WTC11 (cell line): ENCODE data around the gene SAG. TPM values are rescaled to one million over a fixed set of nuclear protein-coding genes. Genes with fewer than 3 reads are reported as not detected.

Experiments used
- ATAC-seq: fragments of 200-7000 bp; cut with Tn5 transposase; 2 replicates; pipeline ENCODE4 v1.10.0; 2021; ENCODE audit warnings: mild to moderate bottlenecking, moderate library complexity
- CTCF ChIA-PET: fragments of 300-600 bp; sonication (Branson Sonifier 250); formaldehyde crosslinking; loops from one replicate; lab custom pipeline; 2021; ENCODE audit warnings: antibody characterized with exemption; lab: Charles Lee
- POLR2A ChIA-PET: fragments of 350-600 bp; sonication (Branson Sonifier 250); formaldehyde crosslinking; loops from one replicate; lab custom pipeline; 2021; ENCODE audit warnings: antibody characterized with exemption; lab: Charles Lee
- DNase-seq: peaks from one replicate; pipeline ENCODE4 v3.0.0; 2021; ENCODE audit warnings: low spot score
- H3K27ac Mint-ChIP-seq: 2 replicates; pipeline ENCODE4 v1.8.0; 2021; ENCODE audit warnings: mixed read lengths
- H3K27me3 Mint-ChIP-seq: 2 replicates; pipeline ENCODE4 v1.8.0; 2021; ENCODE audit warnings: low read depth, mild to moderate bottlenecking, moderate library complexity, mixed read lengths
- H3K36me3 Mint-ChIP-seq: 2 replicates; pipeline ENCODE4 v1.8.0; 2021; ENCODE audit warnings: mixed read lengths
- H3K4me1 Mint-ChIP-seq: 2 replicates; pipeline ENCODE4 v1.8.0; 2022; ENCODE audit warnings: mixed read lengths
- H3K4me3 Mint-ChIP-seq: 2 replicates; pipeline ENCODE4 v1.8.0; 2021; ENCODE audit warnings: mild to moderate bottlenecking, moderate library complexity, mixed read lengths
- H3K9me3 Mint-ChIP-seq: 2 replicates; pipeline ENCODE4 v1.8.0; 2021; ENCODE audit warnings: mixed read lengths
- ATF2 ChIP-seq: sonication (generic); formaldehyde crosslinking; IDR thresholded peaks from 2 replicates; pipeline ENCODE4 v1.8.1; 2022; ENCODE audit warnings: low read depth, missing genetic modification reagents, borderline replicate concordance
- EMX1 ChIP-seq: fragments of 250-450 bp; sonication (Bioruptor Pico); IDR thresholded peaks from 2 replicates; pipeline ENCODE4 v1.8.0; 2021; ENCODE audit warnings: mild to moderate bottlenecking
- FOXK1 ChIP-seq: sonication (generic); formaldehyde crosslinking; IDR thresholded peaks from 2 replicates; pipeline ENCODE4 v1.8.0; 2022; ENCODE audit warnings: mild to moderate bottlenecking, moderate library complexity, missing genetic modification reagents
- GABPB1 ChIP-seq: sonication (generic); formaldehyde crosslinking; IDR thresholded peaks from 2 replicates; pipeline ENCODE4 v1.8.1; 2023; ENCODE audit warnings: mild to moderate bottlenecking, missing genetic modification reagents
- IRF2 ChIP-seq: sonication (generic); formaldehyde crosslinking; IDR thresholded peaks from 2 replicates; pipeline ENCODE4 v1.8.0; 2022; ENCODE audit warnings: low read depth, missing genetic modification reagents, borderline replicate concordance
- JUN ChIP-seq: sonication (generic); formaldehyde crosslinking; IDR thresholded peaks from 2 replicates; pipeline ENCODE4 v1.8.0; 2023; ENCODE audit warnings: mild to moderate bottlenecking, missing genetic modification reagents
- MYBL2 ChIP-seq: sonication (generic); formaldehyde crosslinking; IDR thresholded peaks from 2 replicates; pipeline ENCODE4 v1.8.1; 2023; ENCODE audit warnings: mild to moderate bottlenecking, moderate library complexity, missing genetic modification reagents
- NR2C2 ChIP-seq: sonication (generic); formaldehyde crosslinking; IDR thresholded peaks from 2 replicates; pipeline ENCODE4 v1.8.0; 2022; ENCODE audit warnings: mild to moderate bottlenecking, missing genetic modification reagents
- SMAD4 ChIP-seq: sonication (generic); formaldehyde crosslinking; IDR thresholded peaks from 2 replicates; pipeline ENCODE4 v1.8.0; 2022; ENCODE audit warnings: mild to moderate bottlenecking, missing genetic modification reagents
- SP1 ChIP-seq: sonication (generic); formaldehyde crosslinking; conservative IDR thresholded peaks from 2 replicates; pipeline ENCODE4 v1.8.1; 2022; ENCODE audit warnings: missing genetic modification reagents
- TEAD1 ChIP-seq: sonication (generic); formaldehyde crosslinking; IDR thresholded peaks from 2 replicates; pipeline ENCODE4 v1.8.0; 2022; ENCODE audit warnings: mild to moderate bottlenecking, missing genetic modification reagents
- ZMAT4 ChIP-seq: fragments of 250-450 bp; sonication (Bioruptor Pico); IDR thresholded peaks from 2 replicates; pipeline ENCODE4 v1.9.0; 2021; ENCODE audit warnings: mild to moderate bottlenecking
- ZNF121 ChIP-seq: sonication (generic); formaldehyde crosslinking; IDR thresholded peaks from 2 replicates; pipeline ENCODE4 v1.8.0; 2023; ENCODE audit warnings: missing genetic modification reagents
- ZNF219 ChIP-seq: sonication (generic); formaldehyde crosslinking; IDR thresholded peaks from 2 replicates; pipeline ENCODE4 v1.8.0; 2023; ENCODE audit warnings: missing genetic modification reagents, mild to moderate bottlenecking, borderline replicate concordance
- ZNF532 ChIP-seq: fragments of 250-450 bp; sonication (Bioruptor Pico); IDR thresholded peaks from 2 replicates; pipeline ENCODE4 v1.9.0; 2021; ENCODE audit warnings: mild to moderate bottlenecking, borderline replicate concordance
- total RNA-seq: library from RNA; stranded (reverse); gene quantifications from 3 replicates; pipeline ENCODE4 v1.2.3, GENCODE V29; 2021
- TF ChIP-seq, protein P1 (sequence below): sonication (generic); formaldehyde crosslinking; conservative IDR thresholded peaks from 2 replicates; pipeline ENCODE4 v1.8.1; 2022; ENCODE audit warnings: mild to moderate bottlenecking, missing genetic modification reagents
- TF ChIP-seq, protein P2 (sequence below): sonication (generic); formaldehyde crosslinking; IDR thresholded peaks from 2 replicates; pipeline ENCODE4 v1.8.1; 2023; ENCODE audit warnings: mild to moderate bottlenecking, missing genetic modification reagents
- TF ChIP-seq, protein P3 (sequence below): sonication (generic); formaldehyde crosslinking; IDR thresholded peaks from 2 replicates; pipeline ENCODE4 v1.8.1; 2023; ENCODE audit warnings: mild to moderate bottlenecking, missing genetic modification reagents, moderate library complexity
- TF ChIP-seq, protein P4 (sequence below): sonication (generic); formaldehyde crosslinking; IDR thresholded peaks from 2 replicates; pipeline ENCODE4 v1.8.0; 2022; ENCODE audit warnings: mild to moderate bottlenecking, missing genetic modification reagents
- TF ChIP-seq, protein P5 (sequence below): fragments of 200-600 bp; IDR thresholded peaks from 2 replicates; pipeline ENCODE4 v1.8.0; 2022; ENCODE audit warnings: antibody characterized with exemption
- TF ChIP-seq, protein P6 (sequence below): sonication (generic); formaldehyde crosslinking; conservative IDR thresholded peaks from 2 replicates; pipeline ENCODE4 v1.8.1; 2023; ENCODE audit warnings: mild to moderate bottlenecking, low read depth, missing genetic modification reagents, moderate library complexity

Gene SAG
- total RNA-seq, 1 experiment from 2014 or later, result not detected

DNA sequence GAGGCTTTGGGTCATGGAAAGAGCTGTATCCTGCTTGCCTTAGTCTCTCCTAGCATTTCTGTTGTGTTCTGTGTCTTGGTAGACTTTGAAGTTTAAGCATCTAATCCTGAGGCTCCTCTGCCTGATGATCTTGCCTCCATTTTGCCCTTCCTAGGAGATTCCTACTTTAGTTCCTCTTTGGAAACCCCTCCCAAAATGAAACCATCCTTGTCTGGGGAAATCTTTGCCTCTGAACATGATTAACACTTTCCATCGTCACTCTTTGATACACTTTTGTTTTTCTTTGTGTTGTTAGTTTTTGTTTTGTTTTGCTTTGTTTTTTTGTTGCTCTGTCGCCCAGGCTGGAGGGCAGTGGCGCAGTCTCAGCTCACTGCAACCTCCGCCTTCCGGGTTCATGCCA lies 47.0 kb upstream of the SAG start (continued):
- TF ChIP-seq, protein P1, sequence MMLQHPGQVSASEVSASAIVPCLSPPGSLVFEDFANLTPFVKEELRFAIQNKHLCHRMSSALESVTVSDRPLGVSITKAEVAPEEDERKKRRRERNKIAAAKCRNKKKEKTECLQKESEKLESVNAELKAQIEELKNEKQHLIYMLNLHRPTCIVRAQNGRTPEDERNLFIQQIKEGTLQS (CRISPR knock-in tag), result no peak
- TF ChIP-seq ZNF532, result no peak

GRCh38 chr2:233261819-233262555 lies 45.6 kb upstream of the SAG start:
- no peak for DNase-seq
- Mint-ChIP-seq H3K4me1 (no peaks in the 10 kb centered on the region), H3K4me3 (no peak overlapping the region), H3K27ac (no peak overlapping the region), H3K9me3 (no peaks in the 10 kb centered on the region), H3K36me3 (peaks cover 81% of the 10 kb centered on the region), H3K27me3 (no peaks in the 10 kb centered on the region)
- CTCF ChIA-PET, result no interaction called here
- POLR2A ChIA-PET, result no interaction called here
- no peak for ATAC-seq
- TF ChIP-seq TEAD1 (CRISPR knock-in tag) (no peak), GABPB1 (CRISPR knock-in tag) (no peak), ZMAT4 (CRISPR knock-in tag) (no peak), MYBL2 (CRISPR knock-in tag) (no peak), IRF2 (CRISPR knock-in tag) (no peak), ZNF121 (CRISPR knock-in tag) (no peak), FOXK1 (no peak), SMAD4 (CRISPR knock-in tag) (no peak), ZNF219 (CRISPR knock-in tag) (no peak), SP1 (no peak), EMX1 (no peak), NR2C2 (CRISPR knock-in tag) (no peak), JUN (CRISPR knock-in tag) (no peak)
- TF ChIP-seq, protein P2, sequence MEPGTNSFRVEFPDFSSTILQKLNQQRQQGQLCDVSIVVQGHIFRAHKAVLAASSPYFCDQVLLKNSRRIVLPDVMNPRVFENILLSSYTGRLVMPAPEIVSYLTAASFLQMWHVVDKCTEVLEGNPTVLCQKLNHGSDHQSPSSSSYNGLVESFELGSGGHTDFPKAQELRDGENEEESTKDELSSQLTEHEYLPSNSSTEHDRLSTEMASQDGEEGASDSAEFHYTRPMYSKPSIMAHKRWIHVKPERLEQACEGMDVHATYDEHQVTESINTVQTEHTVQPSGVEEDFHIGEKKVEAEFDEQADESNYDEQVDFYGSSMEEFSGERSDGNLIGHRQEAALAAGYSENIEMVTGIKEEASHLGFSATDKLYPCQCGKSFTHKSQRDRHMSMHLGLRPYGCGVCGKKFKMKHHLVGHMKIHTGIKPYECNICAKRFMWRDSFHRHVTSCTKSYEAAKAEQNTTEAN, result no peak
- TF ChIP-seq, protein P3, sequence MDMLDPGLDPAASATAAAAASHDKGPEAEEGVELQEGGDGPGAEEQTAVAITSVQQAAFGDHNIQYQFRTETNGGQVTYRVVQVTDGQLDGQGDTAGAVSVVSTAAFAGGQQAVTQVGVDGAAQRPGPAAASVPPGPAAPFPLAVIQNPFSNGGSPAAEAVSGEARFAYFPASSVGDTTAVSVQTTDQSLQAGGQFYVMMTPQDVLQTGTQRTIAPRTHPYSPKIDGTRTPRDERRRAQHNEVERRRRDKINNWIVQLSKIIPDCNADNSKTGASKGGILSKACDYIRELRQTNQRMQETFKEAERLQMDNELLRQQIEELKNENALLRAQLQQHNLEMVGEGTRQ (CRISPR knock-in tag), result no peak
- TF ChIP-seq, protein P4, sequence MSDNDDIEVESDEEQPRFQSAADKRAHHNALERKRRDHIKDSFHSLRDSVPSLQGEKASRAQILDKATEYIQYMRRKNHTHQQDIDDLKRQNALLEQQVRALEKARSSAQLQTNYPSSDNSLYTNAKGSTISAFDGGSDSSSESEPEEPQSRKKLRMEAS (CRISPR knock-in tag), result no peak

DNA sequence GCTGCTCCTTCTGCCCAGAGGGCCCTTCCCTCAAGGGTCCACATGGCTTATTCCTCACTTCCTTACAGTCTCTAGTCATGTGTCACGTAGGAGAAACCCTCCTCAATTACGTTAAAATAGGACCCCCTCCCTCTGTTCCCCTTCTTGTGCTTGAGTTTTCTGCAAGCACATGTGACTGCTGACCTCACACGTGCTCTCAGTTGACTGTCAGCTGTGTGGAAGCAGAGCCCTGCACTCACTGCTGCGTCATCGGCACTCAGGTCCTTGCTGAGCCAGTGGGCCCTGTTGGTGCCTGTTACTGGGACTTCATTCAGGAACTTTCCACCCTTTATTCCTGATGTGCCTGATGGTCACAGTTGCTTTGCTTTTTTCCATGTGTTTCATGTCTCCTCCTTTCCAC lies 45.1 kb upstream of the SAG start:
- DNase-seq (no peak), ATAC-seq (no peak)
- Mint-ChIP-seq H3K9me3 (no peaks in the 10 kb centered on the region), H3K36me3 (peaks cover 81% of the 10 kb centered on the region), H3K27ac (no peak overlapping the region), H3K27me3 (no peaks in the 10 kb centered on the region), H3K4me1 (no peaks in the 10 kb centered on the region), H3K4me3 (no peak overlapping the region)
- ChIA-PET POLR2A (no interaction called here), CTCF (no interaction called here)
- TF ChIP-seq ZNF219 (CRISPR knock-in tag), result no peak
- TF ChIP-seq, protein P5, sequence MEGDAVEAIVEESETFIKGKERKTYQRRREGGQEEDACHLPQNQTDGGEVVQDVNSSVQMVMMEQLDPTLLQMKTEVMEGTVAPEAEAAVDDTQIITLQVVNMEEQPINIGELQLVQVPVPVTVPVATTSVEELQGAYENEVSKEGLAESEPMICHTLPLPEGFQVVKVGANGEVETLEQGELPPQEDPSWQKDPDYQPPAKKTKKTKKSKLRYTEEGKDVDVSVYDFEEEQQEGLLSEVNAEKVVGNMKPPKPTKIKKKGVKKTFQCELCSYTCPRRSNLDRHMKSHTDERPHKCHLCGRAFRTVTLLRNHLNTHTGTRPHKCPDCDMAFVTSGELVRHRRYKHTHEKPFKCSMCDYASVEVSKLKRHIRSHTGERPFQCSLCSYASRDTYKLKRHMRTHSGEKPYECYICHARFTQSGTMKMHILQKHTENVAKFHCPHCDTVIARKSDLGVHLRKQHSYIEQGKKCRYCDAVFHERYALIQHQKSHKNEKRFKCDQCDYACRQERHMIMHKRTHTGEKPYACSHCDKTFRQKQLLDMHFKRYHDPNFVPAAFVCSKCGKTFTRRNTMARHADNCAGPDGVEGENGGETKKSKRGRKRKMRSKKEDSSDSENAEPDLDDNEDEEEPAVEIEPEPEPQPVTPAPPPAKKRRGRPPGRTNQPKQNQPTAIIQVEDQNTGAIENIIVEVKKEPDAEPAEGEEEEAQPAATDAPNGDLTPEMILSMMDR, result no peak
- TF ChIP-seq, protein P6, sequence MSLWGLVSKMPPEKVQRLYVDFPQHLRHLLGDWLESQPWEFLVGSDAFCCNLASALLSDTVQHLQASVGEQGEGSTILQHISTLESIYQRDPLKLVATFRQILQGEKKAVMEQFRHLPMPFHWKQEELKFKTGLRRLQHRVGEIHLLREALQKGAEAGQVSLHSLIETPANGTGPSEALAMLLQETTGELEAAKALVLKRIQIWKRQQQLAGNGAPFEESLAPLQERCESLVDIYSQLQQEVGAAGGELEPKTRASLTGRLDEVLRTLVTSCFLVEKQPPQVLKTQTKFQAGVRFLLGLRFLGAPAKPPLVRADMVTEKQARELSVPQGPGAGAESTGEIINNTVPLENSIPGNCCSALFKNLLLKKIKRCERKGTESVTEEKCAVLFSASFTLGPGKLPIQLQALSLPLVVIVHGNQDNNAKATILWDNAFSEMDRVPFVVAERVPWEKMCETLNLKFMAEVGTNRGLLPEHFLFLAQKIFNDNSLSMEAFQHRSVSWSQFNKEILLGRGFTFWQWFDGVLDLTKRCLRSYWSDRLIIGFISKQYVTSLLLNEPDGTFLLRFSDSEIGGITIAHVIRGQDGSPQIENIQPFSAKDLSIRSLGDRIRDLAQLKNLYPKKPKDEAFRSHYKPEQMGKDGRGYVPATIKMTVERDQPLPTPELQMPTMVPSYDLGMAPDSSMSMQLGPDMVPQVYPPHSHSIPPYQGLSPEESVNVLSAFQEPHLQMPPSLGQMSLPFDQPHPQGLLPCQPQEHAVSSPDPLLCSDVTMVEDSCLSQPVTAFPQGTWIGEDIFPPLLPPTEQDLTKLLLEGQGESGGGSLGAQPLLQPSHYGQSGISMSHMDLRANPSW, result no peak
- no peak for TF ChIP-seq ATF2
